BLaER1 (cell line): Measurements from ENCODE around the gene ZFAND3.

Experiments used
- H3K27ac ChIP-seq: shearing (Covaris generic); formaldehyde crosslinking; 2 replicates; pipeline ENCODE4 v1.8.1; 2022
- H3K27me3 ChIP-seq: shearing (Covaris generic); formaldehyde crosslinking; 2 replicates; pipeline ENCODE4 v1.8.1; 2022
- H3K36me3 ChIP-seq: shearing (Covaris generic); formaldehyde crosslinking; 2 replicates; pipeline ENCODE4 v1.8.1; 2022
- H3K4me1 ChIP-seq: shearing (Covaris generic); formaldehyde crosslinking; 2 replicates; pipeline ENCODE4 v1.8.1; 2022
- H3K4me2 ChIP-seq: shearing (Covaris generic); formaldehyde crosslinking; 2 replicates; pipeline ENCODE4 v1.8.1; 2022
- H3K4me3 ChIP-seq: shearing (Covaris generic); formaldehyde crosslinking; 2 replicates; pipeline ENCODE4 v1.8.1; 2022
- H3K9ac ChIP-seq: shearing (Covaris generic); formaldehyde crosslinking; 2 replicates; pipeline ENCODE4 v1.8.1; 2022
- H3K9me3 ChIP-seq: shearing (Covaris generic); formaldehyde crosslinking; 2 replicates; pipeline ENCODE4 v1.8.1; 2022
- H4K20me1 ChIP-seq: shearing (Covaris generic); formaldehyde crosslinking; 2 replicates; pipeline ENCODE4 v1.8.1; 2022
- Cebpa-rat ChIP-seq: shearing (Covaris generic); IDR thresholded peaks from 2 replicates; pipeline ENCODE4 v1.8.1; 2022

Gene ZFAND3

DNA sequence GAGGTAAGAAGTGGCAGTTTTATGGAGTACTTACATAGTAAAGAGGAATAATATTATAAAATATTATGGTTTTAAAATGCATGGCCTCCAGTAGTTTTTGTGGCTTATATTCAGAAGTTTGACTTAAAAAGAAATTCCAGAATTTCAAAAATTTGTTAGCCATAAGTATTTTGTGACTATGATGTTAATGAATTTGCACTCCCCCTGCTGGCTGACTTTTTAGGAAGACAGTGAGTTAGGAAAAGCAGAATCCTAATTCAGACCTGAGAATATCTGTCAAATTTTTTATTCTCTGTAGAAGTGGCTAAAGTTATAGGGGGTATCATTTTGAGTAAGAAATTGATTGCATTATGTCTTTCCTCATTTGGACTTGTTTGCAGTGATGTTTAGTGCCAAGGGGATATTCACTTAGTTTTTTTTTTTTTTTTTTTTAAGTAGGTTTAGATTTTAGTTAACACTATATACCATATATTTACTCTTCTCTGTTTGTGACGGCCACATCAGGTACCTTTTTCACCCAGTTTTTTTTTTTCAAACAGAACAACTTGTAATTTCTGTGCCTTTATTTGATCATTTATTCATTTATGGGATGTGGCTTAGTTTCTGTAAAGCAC, 40.8 kb downstream of the ZFAND3 start:
- peaks cover 16% of the 10 kb centered on the region; the same call in 1 of the 2 replicates for H3K4me1 ChIP-seq
- H3K4me3 ChIP-seq = no peak overlapping the region
- H3K27me3 ChIP-seq = no peaks in the 10 kb centered on the region
- no peak overlapping the region for H3K27ac ChIP-seq
- no peak overlapping the region for H3K4me2 ChIP-seq
- no peak overlapping the region for H3K9ac ChIP-seq
- no peak for TF ChIP-seq Cebpa-rat
- H3K9me3 ChIP-seq = no peaks in the 10 kb centered on the region
- H4K20me1 ChIP-seq = peaks cover 100% of the 10 kb centered on the region
- H3K36me3 ChIP-seq = peaks cover 27% of the 10 kb centered on the region

DNA sequence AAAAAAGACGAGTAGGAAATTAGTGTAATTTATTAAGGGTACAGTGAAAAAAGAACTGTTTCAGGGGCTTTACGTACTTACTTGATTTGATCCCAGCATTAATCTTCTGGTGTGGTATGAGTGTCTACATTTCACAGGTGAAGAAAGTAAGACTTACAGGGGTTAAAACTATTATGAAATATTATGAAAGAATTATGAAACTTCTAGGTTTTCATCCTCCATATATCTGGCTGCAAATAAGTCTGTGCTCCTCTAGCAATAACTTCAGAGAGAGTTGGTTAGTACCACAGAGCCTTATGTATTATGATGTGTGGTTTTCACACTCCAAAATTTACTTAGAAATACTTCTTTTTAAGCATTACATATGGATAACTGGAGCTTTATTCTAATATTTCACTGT, 41.9 kb downstream of the ZFAND3 start:
- no peak overlapping the region for H3K9ac ChIP-seq
- no peaks in the 10 kb centered on the region for H3K9me3 ChIP-seq
- H3K4me3 ChIP-seq = no peak overlapping the region
- H4K20me1 ChIP-seq = peaks cover 100% of the 10 kb centered on the region
- no peak for TF ChIP-seq Cebpa-rat
- H3K4me1 ChIP-seq = peaks cover 27% of the 10 kb centered on the region
- H3K4me2 ChIP-seq = no peak overlapping the region
- no peaks in the 10 kb centered on the region for H3K27me3 ChIP-seq
- H3K36me3 ChIP-seq = peaks cover 22% of the 10 kb centered on the region; the same call in 1 of the 2 replicates
- no peak overlapping the region for H3K27ac ChIP-seq

- peaks cover 100% of the 10 kb centered on the region for H4K20me1 ChIP-seq
- H3K36me3 ChIP-seq = peaks cover 22% of the 10 kb centered on the region; the same call in 1 of the 2 replicates
- peaks cover 35% of the 10 kb centered on the region for H3K4me1 ChIP-seq
- H3K4me2 ChIP-seq = no peak overlapping the region
- H3K27me3 ChIP-seq = no peaks in the 10 kb centered on the region
- H3K27ac ChIP-seq = no peak overlapping the region
- H3K4me3 ChIP-seq = no peak overlapping the region
- H3K9me3 ChIP-seq = no peaks in the 10 kb centered on the region
- no peak overlapping the region for H3K9ac ChIP-seq
- TF ChIP-seq Cebpa-rat = no peak
Measured at GRCh38 chr6:37862430-37862829, 42.9 kb downstream of the ZFAND3 start.

- Histone ChIP-seq H3K4me1 (peaks cover 41% of the 10 kb centered on the region), H3K4me2 (no peak overlapping the region), H3K9me3 (no peaks in the 10 kb centered on the region), H3K9ac (no peak overlapping the region), H4K20me1 (peaks cover 100% of the 10 kb centered on the region), H3K27me3 (no peaks in the 10 kb centered on the region), H3K27ac (no peak overlapping the region), H3K36me3 (peaks cover 22% of the 10 kb centered on the region; the same call in 1 of the 2 replicates), H3K4me3 (no peak overlapping the region)
- TF ChIP-seq Cebpa-rat = no peak
Measured at GRCh38 chr6:37862992-37863391, 43.5 kb downstream of the ZFAND3 start.

GRCh38 chr6:37864250-37864649, 44.7 kb downstream of the ZFAND3 start:
- Histone ChIP-seq H3K9ac (no peak overlapping the region), H3K27ac (no peak overlapping the region), H3K9me3 (peaks cover 8% of the 10 kb centered on the region), H3K4me3 (no peak overlapping the region), H3K36me3 (peaks cover 22% of the 10 kb centered on the region; the same call in 1 of the 2 replicates), H4K20me1 (peaks cover 100% of the 10 kb centered on the region), H3K27me3 (no peaks in the 10 kb centered on the region), H3K4me1 (peaks cover 34% of the 10 kb centered on the region), H3K4me2 (no peak overlapping the region)
- no peak for TF ChIP-seq Cebpa-rat

GRCh38 chr6:37865504-37865903, 46.0 kb downstream of the ZFAND3 start:
- Histone ChIP-seq H3K9me3 (peaks cover 20% of the 10 kb centered on the region), H3K4me2 (peak overlapping the region; percentile 11; the same call in 1 of the 2 replicates), H3K4me3 (no peak overlapping the region), H3K27ac (no peak overlapping the region), H3K4me1 (peaks cover 31% of the 10 kb centered on the region), H3K36me3 (peaks cover 26% of the 10 kb centered on the region; the same call in 1 of the 2 replicates), H4K20me1 (peaks cover 99% of the 10 kb centered on the region), H3K27me3 (no peaks in the 10 kb centered on the region), H3K9ac (no peak overlapping the region)
- TF ChIP-seq Cebpa-rat = no peak

DNA sequence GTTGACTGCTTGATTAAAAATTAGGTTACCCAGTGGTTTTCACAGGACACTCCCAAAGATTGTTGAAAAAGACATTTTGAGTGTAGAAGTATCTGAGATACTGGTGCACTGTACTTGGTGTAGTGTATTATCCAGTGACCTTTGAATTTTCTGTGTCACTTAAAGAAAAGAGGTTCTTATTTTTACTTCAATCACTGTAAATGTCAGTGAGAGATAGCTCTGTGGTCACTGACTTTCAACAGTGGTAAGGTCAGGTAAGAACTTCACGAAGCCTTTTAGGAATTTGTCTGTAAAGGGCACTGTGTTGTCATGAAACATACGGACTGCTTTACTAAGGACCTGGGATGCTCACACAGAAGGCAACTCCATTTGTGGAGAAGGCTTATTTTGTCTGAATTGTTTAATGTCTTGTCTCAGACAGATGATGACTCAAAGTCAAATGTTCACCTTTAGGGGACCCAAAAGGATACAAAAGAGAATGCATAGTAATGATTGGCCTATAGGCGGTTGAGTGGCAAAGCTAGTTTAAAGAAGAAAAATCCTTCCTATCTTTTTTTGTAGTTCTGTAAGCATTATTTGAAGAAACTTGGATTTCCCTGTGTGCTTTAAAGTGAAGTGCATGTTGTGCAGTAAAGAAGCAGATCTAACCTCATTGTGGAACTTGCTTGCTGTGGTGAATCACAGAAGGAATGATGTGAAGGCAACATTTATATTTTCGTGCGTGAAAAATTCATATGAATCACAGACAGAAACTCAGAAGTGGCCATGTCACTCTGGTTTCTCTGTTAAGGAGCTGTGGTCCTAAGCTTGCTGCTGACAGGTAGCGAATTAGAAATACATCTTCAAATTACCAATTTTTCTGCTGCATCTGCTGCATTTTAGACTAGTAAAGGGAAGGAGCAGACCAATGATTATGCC, 47.3 kb downstream of the ZFAND3 start:
- Histone ChIP-seq H3K27ac (no peak overlapping the region), H3K9ac (no peak overlapping the region), H4K20me1 (peaks cover 99% of the 10 kb centered on the region), H3K4me2 (peak overlapping the region; percentile 28; the same call in 1 of the 2 replicates), H3K4me3 (no peak overlapping the region), H3K9me3 (peaks cover 33% of the 10 kb centered on the region), H3K4me1 (peaks cover 31% of the 10 kb centered on the region), H3K27me3 (no peaks in the 10 kb centered on the region), H3K36me3 (peaks cover 35% of the 10 kb centered on the region; the same call in 1 of the 2 replicates)
- TF ChIP-seq Cebpa-rat = no peak

- Histone ChIP-seq H3K27me3 (no peaks in the 10 kb centered on the region), H4K20me1 (peaks cover 99% of the 10 kb centered on the region), H3K4me2 (peak overlapping the region; percentile 28; the same call in 1 of the 2 replicates), H3K4me1 (peaks cover 31% of the 10 kb centered on the region), H3K4me3 (no peak overlapping the region), H3K36me3 (peaks cover 38% of the 10 kb centered on the region), H3K27ac (no peak overlapping the region), H3K9me3 (peaks cover 43% of the 10 kb centered on the region), H3K9ac (no peak overlapping the region)
- TF ChIP-seq Cebpa-rat = no peak
Measured at GRCh38 chr6:37867756-37868446, 48.4 kb downstream of the ZFAND3 start.

DNA sequence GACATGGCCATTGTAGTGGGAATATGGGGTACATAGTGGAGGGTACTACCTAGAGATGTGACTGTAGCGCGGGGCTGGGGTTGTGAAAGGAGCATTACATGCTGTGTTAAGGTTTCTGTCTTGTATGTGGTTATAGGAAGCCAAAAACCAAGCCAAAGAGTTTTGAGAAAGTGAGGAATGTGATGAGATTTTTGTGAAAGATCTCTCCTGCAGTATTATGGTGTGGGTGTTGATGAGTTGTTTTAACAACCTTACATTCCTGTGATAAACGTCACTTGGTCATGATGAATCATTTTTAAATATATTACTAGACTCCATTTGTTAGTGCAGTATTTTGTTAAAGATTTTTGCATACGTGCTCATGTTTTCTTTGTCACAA, 48.9 kb downstream of the ZFAND3 start:
- peaks cover 33% of the 10 kb centered on the region for H3K36me3 ChIP-seq
- H3K4me1 ChIP-seq = peaks cover 31% of the 10 kb centered on the region
- no peak for TF ChIP-seq Cebpa-rat
- no peak overlapping the region for H3K9ac ChIP-seq
- peaks cover 47% of the 10 kb centered on the region for H3K9me3 ChIP-seq
- no peak overlapping the region for H3K4me2 ChIP-seq
- no peak overlapping the region for H3K27ac ChIP-seq
- no peaks in the 10 kb centered on the region for H3K27me3 ChIP-seq
- H4K20me1 ChIP-seq = peaks cover 99% of the 10 kb centered on the region
- no peak overlapping the region for H3K4me3 ChIP-seq
